NCI-H2196 treated with DMSO at 0.1 percent for 48 hours (cell line): ENCODE measurements around the gene CLIP2.

ENCODE experiments used
- DNase-seq: peaks from one replicate; lab custom pipeline; 2025; ENCODE audit not compliant: unreplicated experiment; lab: John Stamatoyannopoulos, UW

CLIP2 gene

DNA sequence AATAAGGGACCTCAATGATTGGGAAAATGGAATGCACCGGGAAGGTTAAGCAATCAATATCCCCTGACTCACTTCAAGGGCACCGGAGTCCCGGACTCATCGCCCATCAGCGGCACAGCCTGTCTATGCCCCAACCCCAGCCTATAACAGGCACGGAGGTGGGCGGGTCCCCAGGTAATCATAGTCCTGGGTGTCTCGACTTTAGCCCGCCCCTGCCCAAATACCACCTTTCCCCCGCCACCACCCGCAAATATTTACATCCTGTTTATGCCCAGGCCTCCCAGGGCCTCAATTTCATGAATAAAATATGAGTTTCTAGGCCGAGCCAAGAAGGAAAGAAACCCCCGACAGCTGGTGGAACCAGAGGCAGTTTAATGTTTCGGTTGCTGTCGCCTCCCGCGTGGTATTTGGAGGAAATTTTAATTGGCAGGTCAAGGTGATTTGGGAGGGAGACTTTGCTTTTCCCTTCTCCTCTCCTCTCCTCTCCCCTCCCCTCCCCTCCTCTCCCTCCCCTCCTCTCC lies 19.4 kb upstream of the CLIP2 start:
- peak; percentile 88 for DNase-seq

DNA sequence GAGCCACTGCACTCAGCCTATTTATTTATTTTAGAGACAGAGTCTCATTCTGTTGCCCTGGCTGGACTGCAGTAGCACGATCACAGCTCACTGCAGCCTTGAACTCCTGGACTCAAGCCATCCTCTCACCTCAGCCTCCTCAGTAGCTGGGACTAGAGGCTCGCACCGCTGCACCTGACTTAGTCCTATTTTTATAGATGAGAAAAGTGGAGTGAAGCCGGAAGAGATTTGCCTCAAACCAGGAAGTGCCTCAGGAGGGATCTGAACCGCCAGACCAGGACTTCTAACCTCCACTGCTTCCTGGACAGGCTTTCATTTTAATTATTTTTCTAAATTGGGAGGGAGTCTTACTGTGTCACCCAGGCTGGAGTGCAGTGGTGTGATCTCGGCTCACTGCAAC lies 17.5 kb upstream of the CLIP2 start:
- no peak for DNase-seq

DNA sequence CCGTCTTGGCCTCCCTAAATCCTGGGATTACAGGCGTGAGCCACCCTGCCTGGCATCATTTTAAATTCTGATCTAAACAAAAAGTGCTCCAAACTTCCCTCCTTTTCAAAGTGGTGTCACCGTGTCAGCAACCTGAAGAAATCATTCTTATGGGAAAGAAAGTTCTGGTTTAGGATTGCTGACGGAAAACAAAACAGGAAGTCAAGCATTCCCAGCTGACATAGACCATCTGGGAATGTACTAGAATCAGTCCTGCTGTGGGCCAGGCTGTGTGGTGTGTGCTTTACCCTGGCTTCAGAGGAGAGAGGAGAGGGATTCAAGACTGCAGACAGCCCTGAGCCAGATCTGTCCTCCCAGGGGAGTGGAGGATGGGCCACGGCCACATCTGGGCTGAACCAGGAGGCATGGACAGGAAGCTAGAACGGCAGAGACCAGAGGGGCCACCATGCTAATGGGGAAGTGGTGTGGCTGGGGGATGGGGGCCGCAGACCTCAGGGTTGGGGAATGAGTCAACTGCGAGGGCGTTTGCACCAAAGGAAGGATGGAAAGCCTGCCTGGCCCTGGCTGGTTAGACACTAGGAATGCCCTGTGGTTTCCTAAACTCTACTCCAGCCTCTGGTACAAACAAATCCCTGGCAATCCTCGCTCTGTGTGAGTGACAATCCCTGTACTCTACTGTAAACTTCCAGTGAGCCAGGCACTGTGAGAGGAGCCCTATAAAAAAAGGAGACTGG lies 16.7 kb upstream of the CLIP2 start:
- DNase-seq = no peak

DNA sequence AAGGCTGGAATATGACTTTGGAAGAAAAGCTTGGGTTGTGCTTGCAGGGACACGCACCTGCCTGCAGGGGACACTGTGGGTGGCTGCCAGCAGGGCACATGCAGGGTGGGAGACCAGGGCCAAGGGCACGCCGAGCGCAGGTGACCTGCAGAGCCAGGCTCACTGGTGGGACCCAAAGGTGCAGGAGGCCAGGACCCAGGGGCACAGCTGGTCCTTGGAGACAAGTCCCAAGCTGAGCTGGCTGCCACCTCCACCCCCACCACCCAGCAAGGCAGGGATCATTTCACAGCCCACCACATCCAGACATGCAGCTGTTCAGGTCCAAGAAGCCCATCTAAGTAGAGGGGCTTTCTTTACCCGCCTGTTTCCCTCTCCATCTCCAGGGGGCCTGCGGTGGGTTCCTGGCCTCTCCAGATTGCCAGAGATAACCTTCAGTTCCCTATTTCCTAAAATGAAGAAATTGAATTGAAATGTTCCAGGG lies 13.8 kb upstream of the CLIP2 start:
- DNase-seq = no peak

DNA sequence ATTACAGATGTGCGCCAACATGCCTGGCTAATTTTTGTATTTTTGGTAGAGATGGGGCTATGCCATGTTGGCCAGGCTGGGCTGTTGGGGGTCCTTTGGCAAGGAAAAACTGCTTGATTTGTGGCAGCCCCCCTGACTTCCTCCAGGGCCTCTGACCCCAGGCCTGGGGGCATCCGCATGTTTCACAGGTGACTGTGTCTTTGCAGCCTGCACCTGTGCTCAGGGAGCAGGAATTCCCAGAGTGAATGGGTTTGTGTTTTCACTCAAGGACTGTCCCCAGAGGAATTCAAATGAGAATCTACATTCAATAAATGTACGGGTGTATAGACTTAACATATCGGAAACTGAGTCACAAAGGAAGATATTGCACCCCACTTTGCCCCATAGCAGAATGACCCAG lies 11.6 kb upstream of the CLIP2 start:
- DNase-seq = no peak

DNA sequence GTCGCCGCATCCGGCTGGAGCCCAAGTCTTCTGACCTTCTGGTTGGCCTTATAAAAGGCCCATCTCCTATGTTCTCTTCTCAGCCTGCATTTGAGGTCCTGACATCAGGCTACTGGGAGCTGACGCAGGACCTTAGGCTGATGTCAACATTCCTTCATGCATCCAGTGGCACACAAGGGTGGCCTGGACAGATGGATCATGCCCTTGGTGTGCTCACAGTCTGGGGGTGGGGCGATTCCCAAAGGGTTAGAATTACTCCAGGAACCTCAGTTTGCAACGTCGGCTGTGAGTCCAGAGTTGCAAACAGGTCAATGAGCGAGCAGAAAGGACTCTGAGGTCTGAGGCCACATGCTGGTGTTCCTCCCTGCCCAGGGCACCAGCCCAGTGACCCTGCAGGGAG lies 8.2 kb upstream of the CLIP2 start:
- DNase-seq = no peak

DNA sequence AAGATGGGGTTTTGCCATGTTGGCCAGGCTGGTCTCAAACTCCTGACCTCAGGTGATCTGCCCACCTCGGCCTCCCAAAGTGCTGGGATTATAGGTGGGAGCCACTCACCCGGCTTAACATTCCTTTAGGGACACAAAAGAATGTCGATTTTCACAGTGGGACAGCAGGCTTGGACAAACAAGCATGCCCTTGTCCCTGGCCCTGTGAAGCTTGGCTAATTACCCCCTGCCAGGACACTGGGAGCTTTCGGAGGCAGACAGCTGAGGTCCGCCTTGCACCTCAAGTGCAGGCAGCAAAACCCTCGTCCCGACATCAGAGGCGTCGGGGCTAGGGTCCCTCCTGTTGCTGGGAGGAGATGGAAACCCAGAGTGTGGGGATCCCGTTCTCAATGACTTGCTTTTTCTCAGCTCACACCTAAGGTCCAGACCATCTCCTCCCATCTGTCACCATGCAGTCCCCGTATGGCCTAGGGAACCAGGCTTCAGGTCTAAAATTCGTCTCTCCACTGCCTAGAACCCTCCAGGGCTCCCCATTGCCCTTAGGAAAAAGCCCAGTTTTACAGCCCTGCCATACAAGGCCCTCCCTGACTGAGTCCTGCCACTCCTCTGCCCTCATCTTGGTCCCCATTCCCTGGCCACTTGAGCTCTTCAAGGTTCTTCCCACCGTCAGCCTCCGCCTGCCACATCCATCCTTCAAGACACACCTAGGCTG lies 6.3 kb upstream of the CLIP2 start:
- no peak for DNase-seq

DNA sequence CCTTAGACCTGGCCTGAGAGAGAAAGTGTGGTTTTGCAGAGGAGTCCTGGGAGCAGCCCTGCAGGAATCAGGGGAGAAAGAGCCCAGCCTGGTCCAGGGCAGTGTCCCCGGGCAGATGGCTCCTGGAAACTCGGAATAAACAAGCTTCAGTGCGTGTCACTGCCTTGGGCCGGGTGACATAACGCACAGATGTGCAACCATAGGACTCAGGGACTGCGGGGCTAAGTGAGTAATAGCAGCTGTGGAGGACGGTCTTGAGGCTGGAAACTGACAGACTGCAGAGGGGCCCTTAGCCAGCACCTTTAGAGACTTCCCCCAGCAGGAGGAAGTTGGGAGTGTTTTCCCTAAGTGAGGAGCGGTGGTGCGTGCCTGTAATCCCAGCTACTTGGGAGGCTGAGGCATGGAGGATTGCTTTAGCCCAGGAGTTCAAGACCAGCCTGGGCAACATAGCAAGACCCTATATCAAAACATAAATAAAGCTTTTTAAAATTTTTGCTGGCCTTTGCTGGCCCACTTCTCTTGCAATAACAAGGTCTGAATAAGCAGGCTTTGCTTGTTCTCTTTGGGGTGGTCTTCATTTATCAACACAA lies 5.3 kb upstream of the CLIP2 start:
- no peak for DNase-seq

DNA sequence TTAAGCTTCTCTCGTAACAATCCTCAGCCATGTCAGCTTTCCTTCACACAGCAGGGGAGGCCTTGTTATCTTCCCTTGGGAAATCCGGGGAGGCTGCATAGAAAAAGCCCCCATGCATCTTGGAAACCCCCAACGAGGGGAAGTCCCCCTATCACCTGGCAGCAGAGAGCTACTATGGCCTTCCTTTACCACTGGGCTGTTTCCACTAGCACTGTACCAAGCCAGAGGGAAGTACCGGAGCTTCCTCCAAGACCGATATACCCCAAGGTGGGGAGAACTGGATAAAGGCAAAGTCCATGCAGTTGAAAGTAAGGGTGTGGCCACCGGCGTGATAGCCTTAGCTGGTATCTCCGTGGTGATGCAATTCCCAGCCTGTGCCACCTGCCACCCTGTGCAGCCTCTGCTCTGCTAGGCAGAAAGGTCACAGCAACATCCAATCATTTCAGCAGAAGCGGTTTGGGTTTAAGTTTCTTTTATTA lies 4.4 kb upstream of the CLIP2 start:
- DNase-seq = no peak

DNA sequence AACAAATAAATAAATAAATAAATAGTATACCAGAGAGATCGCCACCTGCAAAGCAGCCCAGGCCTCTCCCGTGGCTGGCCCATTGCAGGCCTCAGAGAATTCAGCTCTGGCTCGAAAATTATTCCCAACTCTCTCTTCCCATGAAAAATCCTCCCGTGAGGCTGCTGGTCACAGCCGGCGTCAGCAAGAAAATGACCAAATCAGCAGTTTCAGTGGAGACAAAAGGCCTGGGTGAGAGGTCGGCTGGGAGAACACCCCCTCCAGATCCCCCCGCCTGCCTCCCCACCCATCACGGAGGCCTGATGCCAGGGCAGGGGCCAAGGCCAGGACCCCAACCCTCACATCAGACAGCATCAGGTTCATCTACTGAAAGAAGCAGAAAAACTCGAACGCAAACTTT lies 3.1 kb upstream of the CLIP2 start:
- no peak for DNase-seq

DNA sequence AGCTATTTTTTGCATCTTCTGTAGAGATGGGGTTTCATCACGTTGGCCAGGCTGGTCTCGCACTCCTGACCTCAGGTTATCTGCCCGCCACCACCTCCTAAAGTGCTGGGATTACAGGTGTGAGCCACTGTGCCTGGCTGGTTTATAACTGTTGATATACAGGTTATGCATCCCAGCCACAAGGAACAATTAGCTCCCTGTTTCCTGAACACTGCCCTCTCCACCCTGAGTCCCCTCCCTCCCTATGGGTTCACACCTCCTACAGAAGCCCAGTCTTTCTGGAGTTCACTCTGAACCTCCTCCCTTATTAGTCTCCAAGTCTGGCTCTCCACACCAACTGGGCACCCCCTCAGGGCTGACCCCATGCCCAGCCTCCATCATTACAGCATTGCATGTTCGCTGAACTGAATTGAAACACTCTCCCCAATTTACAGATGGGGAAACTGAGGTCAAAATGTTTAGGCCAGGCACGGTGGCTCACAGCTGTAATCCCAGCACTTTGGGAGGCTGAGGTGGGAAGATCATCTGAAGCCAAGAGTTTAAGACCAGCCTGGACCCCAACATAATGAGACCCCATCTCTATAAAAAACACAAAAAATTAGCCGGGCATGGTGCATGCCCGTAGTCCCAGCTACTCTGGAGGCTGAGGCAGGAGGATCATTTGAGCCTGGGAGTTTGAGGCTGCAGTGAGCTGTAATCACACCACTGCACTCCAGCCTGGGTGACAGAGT lies 1.7 kb upstream of the CLIP2 start:
- no peak for DNase-seq

DNA sequence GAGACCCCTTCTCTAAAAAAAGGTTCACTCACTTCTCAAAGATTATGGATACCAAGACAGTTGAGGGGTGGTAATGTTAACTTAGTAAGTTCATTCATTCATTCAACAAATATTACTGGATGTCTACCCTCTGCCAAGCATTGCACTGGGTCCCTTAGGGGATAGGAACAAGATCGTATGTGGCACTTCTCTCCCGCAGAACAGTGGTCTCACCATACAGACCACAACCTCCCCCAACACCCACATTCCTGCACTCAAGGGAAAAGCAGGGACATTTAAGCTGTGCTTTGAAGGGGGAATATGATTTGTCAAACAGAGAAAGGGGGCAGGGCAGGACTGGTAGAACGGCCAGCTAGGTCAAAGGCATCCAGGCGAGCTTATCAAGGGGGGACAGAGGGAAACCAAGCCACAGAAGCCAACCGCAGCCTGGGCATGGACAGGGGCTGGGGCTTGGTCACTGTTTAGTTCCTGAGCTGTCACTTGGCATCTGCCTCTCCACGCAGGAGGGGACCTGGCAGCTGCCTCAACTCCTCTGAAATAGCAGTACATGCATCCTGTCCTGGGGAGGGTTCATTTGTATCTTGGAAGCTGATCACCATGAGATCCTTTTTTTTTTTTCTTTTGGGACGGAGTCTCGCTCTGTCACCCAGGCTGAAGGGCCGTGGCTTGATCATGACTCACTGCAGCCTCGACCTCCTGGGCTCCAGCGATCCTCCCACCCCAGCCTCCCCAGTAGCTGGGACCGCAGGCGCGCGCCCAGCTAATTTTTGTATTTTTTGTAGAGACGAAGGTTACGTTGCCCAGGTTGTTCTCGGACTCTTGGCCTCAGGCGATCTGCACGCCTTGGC lies 949 bp upstream of the CLIP2 start:
- no peak for DNase-seq

DNA sequence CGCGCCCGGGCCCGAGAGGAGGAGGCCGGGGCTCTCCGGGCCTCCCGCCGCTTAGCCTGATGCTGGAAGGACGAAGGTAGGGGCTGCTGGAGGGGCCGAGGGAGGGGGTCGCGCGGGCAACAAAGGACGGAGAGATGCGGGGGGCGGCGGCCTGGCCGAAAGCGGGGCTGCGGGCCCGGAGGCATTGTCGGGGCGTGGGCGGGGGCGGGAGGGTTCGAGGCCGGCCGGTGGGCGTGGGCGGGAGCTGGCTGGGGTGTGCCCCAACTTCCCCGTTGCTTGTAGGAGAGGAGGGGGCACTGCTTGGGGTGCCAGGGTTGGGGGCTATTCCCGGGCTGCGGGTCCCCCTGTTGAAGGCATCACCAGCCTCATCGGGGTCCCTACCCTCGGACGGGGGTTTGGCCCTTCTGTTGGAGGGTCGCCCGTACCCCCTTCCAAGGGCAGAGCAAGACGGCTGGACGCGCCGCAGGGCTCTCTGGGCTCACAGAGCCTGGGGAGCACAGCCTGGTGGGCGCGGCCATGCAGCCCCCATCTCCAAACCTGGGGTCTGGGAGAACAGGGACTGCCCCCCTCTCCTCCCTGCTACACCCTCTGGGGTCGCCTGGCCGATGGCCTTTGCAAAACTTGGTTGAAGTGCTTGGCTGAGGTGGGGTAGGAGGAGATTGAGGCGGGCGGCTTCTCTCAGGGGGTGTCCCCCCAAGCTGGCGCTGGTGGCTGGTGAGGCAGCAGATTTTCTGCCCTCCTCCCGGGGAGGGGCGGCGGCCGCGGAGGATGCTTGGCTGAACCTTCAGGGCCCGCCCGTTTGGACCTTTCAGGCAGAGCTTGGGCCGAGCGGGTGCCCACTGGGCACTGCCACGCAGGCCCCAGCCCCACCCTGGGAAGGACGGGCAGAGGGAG lies 699 bp downstream of the CLIP2 start:
- DNase-seq = no peak

DNA sequence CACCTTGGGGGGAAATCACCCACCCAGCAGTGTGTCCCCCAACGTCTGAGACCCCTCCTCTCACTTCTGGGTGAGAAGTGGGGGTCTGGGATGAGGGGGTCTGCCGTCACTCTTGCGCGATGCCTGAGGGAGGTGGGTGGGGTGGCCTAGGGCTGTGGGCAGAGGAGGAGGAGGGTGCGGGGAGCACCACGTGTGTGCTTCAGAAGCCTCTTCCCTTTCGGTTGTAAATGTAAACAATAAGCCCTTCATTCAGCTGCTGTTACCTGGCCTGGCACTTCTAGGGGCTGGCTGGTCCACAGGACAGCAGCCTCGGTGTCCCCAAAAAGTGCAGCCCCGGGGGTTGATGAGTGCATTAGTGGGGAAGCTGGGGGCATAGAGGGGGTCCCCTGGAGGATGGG lies 1.3 kb downstream of the CLIP2 start:
- DNase-seq = no peak

DNA sequence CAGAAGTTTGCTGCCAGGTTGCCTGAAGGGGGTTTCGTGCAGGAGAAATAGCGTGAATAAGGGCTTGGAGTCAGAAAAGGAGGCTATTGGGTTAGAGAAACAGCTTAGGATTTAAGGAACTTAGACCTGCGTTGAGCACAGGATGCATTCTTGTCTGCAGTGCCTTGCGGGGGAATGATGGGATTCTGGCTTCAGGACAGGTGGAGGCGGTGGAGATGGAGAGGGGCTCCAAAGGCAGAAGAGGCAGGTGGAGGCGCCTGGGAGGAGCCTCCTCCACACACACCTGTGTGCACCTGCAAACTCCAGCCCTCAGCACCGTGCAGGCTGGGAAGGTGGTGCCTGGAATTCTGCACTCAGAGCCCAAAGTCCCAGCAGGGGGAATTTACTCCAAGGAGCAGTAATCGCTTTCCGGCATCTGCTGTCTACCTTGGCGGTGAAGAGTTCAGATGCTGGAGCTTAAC lies 1.8 kb downstream of the CLIP2 start:
- no peak for DNase-seq

DNA sequence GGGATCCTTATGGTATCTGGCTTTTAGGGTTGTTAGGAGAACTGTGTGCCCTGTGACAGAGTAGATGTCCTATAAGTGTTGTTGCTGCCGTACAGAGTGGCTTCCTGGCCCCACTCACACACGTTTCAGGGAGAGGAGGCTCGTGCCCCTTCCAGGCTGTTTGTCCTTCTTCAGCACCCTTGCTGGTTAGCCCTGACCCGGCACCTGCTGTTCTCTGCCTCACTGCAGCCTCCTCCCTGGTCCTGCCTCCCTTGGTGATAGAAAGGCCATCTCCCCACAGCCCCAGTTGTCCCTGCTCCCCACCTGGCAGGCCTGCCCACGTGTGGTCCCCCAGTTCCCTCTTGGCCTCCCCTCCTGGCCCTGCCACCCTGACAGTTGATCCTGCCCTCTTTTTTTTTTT lies 2.3 kb downstream of the CLIP2 start:
- no peak for DNase-seq

DNA sequence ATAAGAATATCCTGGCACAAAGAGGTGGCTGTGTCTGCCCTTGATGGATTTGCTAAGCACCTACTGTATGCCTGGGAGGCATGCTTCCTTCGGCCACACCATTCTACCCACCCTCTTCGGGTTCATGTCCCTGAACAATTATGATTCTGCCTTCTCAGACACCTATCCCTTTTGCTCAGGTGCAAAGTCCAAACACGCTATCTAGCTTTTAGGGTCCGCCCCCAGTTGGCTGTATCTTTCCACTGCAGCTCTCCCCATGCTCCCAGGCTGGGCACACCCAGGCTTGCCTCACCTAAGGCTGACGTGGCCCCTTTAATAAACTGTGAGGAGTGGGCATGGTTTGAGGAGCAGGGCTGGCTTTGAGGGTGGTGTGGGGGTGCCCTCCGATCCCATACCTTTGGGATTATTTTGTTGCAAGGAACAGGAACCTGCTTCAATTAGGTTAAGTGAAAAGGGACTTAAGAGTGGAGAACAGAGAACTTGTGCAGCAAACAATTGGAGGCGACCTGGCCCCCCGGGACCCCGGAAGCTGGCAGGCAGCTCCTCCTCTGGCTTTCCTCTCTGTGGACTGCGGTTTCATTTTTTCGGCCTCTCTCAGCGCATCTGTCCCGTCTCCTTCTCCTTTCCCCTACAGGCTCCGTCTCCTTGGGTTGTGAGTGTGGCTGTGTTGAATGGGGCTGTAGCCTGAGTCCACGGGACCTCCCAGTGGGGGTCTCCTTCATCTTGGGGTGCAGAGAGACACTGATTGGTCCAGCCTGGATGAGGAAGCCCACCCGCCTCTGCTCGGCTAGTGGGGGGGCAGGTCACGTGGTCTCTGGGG lies 3.8 kb downstream of the CLIP2 start:
- no peak for DNase-seq

DNA sequence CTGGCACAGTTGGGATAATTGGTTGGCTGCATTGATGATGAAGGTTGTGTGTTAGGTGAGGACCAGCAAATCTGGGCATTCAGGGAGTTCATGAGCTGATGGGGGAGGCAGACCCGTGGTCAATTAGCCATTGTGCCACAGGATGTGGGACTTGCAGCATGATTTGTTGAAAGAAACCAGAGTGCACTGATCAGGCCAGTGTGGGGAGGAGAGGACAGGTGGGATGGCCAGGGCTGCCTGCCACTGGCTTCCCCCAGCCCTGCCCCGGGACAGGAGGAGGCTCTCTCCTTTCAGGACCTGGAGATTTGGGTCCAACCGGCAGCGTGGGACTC lies 4.3 kb downstream of the CLIP2 start:
- DNase-seq = no peak
